ENCODE measurements around the gene THAP8. TPM values are rescaled to one million over a fixed set of nuclear protein-coding genes. Genes with fewer than 3 reads are reported as not detected.
A peak's percentile ranks its signal among the peaks of the same experiment; 100 is the strongest.

The THAP8 gene
- total and polyA plus RNA-seq, 2 of the 13 experiments (the other 11 are each of a cell fraction or from before 2014, with no cell fraction given): 1.7 to 3.7 TPM

DNA sequence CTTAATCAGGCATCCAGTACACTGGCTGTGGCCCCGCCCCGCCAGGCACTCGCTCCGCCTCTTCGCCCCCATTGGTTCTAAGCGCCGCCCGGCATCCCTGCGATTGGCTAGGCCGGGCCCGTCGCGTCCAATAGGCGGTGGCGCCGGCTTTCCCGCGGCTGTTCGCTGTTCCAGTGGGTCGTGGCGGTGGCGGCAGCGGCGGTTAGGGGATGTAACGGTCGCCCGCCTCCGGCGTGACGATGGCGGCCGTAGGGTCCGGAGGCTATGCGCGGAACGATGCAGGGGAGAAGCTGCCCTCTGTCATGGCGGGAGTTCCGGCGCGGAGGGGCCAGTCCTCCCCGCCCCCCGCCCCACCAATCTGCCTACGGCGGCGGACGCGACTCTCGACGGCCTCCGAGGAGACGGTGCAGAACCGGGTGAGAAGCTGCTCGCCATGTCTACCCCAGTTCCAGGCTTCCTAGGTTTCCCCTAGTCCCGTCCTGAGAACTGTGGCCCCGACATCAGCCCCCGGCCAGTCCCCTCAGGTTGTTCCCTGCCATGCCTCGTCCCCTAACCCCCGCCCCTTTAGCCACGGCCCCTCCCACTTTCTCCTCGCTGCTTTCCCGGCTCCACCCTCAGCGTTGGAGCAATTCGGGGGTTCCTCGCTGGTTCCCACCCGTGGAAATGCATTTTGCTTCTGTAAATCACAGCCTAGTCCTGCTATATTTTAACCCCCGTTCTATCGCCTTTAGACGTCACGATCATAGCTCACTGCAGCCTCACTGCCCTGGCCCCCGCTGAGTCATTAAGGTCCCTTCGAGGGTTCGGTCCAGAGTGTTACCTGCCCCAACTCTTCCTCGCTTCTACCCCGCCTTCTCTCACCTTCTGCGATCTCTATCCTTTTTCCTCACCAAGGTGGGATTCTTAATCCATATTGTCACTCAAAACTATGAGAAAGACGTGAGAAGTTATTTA, 925 bp upstream of the THAP8 start, which contains the start of gene WDR62 (continued):
- TF ChIP-seq, protein P1, sequence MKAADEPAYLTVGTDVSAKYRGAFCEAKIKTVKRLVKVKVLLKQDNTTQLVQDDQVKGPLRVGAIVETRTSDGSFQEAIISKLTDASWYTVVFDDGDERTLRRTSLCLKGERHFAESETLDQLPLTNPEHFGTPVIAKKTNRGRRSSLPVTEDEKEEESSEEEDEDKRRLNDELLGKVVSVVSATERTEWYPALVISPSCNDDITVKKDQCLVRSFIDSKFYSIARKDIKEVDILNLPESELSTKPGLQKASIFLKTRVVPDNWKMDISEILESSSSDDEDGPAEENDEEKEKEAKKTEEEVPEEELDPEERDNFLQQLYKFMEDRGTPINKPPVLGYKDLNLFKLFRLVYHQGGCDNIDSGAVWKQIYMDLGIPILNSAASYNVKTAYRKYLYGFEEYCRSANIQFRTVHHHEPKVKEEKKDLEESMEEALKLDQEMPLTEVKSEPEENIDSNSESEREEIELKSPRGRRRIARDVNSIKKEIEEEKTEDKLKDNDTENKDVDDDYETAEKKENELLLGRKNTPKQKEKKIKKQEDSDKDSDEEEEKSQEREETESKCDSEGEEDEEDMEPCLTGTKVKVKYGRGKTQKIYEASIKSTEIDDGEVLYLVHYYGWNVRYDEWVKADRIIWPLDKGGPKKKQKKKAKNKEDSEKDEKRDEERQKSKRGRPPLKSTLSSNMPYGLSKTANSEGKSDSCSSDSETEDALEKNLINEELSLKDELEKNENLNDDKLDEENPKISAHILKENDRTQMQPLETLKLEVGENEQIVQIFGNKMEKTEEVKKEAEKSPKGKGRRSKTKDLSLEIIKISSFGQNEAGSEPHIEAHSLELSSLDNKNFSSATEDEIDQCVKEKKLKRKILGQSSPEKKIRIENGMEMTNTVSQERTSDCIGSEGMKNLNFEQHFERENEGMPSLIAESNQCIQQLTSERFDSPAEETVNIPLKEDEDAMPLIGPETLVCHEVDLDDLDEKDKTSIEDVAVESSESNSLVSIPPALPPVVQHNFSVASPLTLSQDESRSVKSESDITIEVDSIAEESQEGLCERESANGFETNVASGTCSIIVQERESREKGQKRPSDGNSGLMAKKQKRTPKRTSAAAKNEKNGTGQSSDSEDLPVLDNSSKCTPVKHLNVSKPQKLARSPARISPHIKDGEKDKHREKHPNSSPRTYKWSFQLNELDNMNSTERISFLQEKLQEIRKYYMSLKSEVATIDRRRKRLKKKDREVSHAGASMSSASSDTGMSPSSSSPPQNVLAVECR (CRISPR knock-in tag; IDR thresholded peaks at IDR 0.05; ENCODE audit: borderline replicate concordance): peak; percentile 98
- TF ChIP-seq, protein P2, sequence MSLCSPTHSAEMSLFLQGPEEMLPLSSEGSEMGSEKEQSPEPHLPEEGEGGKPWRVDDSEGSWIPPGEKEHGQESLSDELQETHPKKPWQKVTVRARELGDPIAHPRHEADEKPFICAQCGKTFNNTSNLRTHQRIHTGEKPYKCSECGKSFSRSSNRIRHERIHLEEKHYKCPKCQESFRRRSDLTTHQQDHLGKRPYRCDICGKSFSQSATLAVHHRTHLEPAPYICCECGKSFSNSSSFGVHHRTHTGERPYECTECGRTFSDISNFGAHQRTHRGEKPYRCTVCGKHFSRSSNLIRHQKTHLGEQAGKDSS (CRISPR knock-in tag; IDR thresholded peaks at IDR 0.05; ENCODE audit: borderline replicate concordance, low read depth): no peak
- TF ChIP-seq ZNF264 (CRISPR knock-in tag; IDR thresholded peaks at IDR 0.05) (0 out of 2 replicates have a peak, but pooled peaks have one; percentile 12), NCOA5 (CRISPR knock-in tag; IDR thresholded peaks at IDR 0.05) (no peak), TEF (CRISPR knock-in tag; IDR thresholded peaks at IDR 0.05) (peak; percentile 1; the same call in 1 of the 2 replicates), TGIF2 (CRISPR knock-in tag; IDR thresholded peaks at IDR 0.05) (peak; percentile 89), ZNF253 (CRISPR knock-in tag; IDR thresholded peaks at IDR 0.05; ENCODE audit: borderline replicate concordance) (no peak), ZNF777 (CRISPR knock-in tag; IDR thresholded peaks at IDR 0.05) (peak; percentile 84), ZNF775 (CRISPR knock-in tag; IDR thresholded peaks at IDR 0.05; ENCODE audit: borderline replicate concordance) (no peak)
